ENCODE results near the gene CFAP299.

DNA sequence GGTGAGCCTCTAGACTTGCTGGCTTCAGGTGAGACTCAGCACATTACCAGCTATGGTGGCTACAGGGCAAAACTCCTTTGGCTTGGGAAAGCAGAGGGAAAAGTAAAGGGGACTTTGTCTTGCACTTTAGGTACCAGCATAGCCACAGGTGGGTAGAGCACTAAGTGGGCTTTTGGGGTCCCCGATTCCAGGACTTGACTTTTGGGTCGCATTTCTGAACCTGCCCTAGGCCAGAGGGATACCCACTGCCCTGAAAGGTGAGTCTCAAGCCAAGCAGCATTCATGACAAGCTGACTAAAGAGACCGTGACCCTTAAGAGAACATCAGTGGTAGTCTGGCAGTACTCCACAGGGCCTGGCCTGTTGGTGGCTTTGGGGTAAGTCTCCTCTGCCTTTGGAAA lies 224.8 kb downstream of the CFAP299 start:
- TF ChIP-seq POLR2AphosphoS5 (IDR thresholded peaks at IDR 0.05): no peak
- no peak for TF ChIP-seq POLR2A (IDR thresholded peaks at IDR 0.05)
